CD1c-positive myeloid dendritic cell (primary cell): ENCODE data around the gene ME3.
"Not testable (repeated sequence)": the region's sequence is repeated elsewhere in the genome, so short reads cannot be mapped to it uniquely, and the experiment has no call there.

Experiments
- DNase-seq: peaks from one replicate; pipeline ENCODE4 v3.0.0-alpha.2; 2016; ENCODE audit errors: extremely low spot score

Gene ME3

DNA sequence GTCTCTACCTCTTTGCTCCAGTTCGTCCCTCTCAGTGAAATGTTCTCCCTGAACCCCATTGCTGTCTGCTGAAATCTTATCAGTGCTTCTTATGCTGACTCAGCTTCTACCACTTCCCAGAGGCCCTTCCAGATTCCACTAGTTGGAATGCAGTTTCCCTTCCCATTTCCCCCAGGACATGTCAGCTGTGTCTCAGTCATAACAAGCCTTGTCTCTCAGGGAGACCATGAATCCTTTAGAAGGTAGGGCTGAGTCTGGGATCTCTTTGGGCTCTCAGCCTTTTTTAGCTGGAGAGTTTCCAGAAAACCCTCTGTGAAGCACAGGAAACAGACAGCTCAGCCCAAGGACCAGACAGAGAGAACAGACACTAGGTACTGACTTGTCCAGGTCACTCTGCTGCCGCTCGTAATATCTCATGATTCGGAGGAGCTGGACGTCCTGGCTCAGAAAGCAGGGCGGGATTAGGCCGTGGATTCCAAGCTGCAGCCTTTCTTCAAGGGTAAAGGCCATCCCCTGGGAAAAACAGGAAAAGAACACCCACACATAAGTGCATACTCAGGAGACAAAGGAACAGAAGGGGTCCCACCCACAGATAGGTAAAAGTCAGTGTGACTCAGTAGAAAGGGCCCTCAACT is 113.0 kb downstream of the ME3 start:
- no peak for DNase-seq

DNA sequence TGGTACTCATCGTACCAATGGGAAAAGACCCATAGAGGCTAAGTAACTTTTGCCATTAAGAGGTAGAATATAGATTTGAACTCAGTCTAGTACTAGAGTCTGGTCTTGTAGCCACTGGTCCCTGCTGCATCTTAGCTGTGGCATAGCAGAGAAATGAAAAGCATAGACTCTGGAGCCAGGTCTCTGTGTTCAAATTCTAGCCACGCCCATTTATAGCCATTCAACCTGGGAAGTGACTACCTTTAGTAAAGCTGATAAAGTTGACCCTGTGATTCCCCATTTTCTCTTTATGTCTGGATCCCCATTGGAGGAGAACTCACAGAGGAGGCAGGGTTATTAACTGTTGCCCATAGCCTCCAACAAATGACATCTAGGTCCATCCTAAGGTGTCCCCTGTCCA is 113.6 kb downstream of the ME3 start:
- DNase-seq, result no peak

DNA sequence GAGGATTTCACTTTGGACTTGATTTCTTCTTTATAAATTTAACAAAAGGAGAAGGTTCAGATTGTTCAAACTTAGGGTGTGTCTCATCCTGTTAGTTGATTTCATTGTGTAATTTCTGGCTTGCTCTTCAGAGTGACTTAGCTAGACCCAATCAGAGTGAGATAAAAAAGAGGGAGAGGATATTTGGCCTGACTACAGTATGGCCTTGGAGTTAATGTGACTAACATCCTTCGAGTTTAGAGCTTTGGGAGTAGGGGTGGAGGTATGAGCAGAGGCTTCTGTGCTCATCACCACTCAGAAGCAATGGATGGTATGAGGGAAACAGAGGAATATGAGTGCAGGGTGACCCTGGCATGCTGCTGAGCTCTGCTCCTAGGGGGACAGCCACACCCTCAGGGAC is 114.2 kb downstream of the ME3 start:
- no peak for DNase-seq

DNA sequence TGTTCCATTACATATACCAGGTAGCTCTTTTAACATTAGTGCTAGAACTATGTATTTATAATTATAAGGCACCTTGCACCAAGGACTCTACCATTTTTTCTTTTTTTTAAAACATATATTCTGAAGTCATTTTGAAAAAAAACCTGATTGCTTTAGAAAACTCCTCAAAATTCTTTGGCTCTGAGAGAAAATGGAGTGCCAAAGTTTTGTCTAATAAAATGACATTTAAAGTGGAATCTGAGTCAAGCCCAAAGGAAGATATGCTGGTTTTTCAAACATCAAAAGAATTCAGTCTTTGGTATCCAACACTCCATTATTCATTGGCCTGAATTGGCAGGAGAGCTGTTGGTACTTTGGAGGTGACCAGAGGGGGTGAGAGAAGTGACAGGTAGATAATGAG is 116.5 kb downstream of the ME3 start:
- DNase-seq, result no peak

DNA sequence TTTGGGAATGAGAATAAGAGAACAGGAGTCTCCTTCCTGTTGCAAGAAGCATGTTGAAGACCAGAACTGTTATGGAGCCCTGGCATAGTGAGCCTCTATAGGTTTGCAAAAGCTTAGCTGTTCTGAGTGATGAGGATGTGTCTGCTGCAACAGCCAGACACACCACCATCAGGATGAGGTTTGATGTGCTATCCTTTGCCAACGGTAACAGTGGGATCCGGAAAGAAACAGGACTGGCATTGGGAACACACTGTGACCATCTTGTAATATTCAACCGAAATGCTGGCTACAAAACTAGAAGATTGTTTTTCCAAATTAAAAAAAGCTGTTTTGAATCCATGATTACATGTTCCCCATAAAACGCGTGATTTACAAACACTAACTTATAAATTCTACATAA is 117.0 kb downstream of the ME3 start:
- no peak for DNase-seq

DNA sequence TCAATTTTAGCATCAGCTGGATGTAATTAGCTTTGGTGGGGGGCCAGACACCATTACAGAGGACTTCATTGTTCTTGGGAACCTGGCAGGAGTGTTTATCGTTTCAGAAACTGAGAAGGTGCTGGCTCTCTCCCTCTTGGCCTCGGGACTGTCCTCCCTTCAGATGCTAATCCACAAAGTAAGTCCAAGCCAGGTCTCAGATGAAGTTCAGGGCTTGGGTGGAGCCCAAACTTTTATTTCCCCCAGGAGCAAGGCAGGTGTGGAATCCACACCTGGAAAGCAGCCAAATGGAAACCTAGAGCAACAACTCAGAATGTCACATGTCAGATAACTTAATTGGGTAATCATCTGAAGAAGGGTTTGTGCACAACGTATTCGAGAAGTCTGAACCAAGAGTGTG is 119.2 kb downstream of the ME3 start:
- DNase-seq, result no peak

DNA sequence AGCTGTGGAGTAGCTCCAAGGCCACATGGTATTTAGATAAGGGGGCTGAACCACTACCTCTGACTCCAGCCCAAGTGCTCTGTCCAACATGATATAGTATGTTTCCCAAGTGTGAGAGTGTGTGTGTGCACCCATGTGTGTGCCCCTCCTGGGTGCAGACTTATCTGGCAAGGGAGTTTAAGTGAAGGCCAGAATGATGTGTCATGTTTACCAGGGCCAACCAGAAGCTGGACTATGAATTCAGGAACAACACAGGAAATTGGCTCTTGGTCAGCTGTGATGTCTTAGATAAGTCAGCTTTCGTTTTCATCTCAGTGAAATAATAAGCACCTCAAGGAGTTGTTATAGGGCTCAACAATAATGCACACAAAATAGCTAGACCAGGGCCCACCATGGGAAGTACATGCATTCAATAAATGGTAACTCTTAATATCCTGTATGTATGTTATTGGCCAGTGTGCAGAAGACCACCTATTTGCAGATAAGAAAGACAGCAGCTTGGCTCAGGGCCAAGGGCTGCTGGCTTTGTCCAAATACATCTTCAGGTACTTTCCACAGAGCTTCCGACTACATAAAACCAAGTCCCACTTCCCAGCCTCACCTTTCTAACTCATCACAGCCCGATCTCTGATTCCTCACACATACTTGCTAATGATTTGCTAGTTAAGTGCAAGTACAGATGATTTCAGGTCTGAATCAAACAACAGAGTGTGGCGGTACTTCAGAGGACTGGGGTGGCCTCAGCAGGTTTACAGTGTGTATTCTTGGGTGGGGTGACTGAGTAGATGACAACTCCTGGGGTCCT is 120.9 kb downstream of the ME3 start:
- DNase-seq, result no peak

DNA sequence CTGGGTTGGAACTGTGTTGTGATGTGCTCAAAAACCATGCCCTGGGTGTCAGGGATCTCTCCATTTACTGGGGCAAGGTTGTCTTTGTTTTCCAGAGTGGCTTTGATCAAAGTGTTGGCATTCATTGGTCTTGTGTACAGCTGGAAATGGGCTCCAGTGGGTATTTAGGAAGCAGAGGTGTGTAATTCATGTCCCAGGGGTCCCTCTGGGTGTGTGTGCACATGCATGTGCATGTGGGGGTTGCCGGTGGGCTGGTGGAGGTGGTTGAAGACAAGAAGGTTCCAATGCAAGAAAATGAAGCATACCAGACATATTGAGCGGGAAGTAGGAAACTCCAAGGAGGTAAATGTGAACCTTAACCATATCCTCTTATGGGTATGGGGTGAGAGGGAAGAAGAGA is 121.7 kb downstream of the ME3 start:
- DNase-seq, result no peak

DNA sequence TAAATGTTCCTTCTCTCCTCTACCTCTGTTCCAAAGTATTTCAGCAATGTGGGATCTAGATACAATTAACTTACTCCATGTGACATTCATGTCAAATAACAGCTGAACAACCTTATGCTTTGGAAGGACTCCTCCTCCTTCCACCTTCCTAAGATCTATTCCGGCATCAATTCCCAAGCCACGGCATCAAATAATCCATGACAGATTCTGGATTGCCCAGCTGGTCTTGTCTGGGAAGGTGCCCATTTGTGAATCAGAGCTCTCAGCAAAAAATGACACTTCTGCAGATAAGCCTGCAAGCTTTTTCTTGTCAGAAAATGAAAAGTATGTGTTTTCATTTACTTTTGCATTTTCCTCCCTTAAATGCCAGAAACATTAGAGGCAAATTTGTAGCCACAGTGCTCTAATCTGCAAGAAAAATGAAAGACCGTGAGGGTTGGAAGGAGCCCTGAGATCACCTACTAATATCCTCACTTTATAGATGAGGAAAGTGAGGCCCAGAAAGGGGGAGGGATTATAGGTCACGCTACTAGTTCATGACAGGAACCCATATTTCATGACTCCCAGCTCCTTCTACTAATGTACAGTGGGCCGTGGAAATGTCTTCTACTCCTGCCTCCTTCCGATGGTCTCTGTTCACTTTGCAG is 124.0 kb downstream of the ME3 start:
- DNase-seq, result no peak

DNA sequence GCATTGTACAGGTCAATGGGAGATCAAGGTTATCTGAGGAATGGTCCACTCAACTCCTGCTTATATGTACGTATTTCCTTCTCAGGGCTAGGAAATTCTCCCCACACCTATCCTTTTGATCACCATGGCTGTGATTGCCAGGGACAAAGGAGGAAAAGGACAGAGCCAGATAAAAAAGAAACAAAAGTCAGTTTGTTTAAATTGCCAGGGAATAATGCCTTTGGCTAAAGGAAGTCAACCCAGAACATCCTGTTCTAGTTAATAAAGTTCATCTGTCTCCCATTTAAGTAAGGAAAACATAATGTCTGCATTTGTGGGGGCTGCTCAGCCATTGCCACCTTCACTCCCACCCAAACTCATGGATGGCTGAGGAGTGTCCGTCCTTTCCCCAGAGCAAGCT is 124.7 kb downstream of the ME3 start:
- no peak for DNase-seq

DNA sequence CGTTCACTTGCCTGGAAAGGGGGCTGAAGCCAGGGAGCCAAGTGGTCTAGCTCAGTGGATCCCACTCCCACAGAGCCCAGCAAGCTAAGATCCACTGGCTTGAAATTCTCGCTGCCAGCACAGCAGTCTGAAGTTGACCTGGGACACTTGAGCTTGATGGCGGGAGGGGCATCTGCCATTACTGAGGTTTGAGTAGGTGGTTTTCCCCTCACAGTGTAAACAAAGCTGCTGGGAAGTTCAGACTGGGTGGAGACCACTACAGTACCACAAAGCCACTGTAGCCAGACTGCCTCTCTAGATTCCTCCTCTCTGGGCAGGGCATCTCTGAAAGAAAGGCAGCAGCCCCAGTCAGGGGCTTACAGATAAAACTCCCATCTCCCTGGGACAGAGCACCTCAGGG is 131.1 kb downstream of the ME3 start:
- not testable (repeated sequence) for DNase-seq

DNA sequence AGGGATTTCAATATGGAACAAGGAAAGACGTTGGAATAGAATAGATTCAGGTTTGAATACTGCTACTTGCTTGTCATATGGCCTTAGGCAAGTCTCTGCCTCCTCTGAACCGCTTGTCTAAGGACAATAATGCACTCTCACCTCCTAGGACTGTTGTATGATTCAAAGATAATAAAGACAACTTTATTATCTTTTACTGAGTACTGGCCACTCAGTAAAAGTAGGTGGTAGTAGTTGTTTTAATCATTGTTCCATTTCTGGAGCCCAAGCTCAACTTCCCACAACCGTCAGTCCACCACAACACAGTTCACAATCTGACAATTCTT is 134.2 kb downstream of the ME3 start:
- no peak for DNase-seq

DNA sequence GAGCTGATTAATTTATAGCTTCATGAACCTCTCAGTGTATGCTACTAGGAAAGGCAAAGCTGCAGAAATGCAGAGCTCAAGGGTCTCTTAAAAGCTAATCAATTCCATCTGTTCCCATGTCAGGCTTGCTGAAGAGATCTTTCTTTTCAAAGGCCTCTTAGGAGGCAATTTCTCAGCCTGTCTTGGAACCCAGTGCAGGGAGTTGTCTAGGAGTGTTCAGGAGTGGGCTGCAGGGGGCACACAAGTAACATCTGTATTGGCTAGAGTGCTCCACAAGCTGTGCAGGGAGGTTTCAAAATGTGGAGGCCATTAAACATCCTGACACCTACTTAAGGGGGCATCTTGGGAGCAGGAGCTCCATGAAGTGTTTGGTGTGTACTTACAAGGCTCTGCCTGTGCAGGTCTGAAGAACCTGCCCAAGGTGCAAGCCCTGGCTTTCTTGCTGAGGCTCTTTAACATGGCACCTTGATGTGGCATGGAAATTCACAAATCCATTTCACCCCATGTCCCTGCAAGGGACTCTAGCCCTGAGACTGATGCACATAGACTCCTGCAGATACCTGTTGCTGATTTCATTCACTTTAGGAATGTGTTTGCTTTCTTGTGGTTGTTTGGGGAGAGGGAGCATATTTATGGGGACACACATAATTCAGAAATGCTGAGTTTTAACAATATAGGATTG is 134.7 kb downstream of the ME3 start:
- DNase-seq, result no peak

DNA sequence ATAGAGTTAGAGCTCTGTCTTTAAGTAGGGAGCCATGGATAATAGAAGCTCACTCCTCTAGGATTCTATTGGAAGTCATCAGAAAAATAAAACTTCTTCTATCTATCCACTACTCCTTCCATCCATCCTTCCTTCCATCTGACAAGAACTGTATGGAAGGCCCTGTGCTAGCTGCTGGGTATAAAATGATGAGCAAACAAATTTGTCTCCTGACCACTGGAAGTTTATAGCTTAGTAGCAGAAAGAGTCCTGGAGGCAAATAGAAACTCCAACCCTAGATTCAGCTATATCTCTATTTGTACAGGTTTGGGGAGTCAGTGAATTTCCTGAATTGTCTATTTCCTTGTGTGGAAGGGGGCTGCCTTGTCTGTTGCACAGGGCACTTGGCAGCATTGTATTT is 136.6 kb downstream of the ME3 start:
- DNase-seq, result no peak

DNA sequence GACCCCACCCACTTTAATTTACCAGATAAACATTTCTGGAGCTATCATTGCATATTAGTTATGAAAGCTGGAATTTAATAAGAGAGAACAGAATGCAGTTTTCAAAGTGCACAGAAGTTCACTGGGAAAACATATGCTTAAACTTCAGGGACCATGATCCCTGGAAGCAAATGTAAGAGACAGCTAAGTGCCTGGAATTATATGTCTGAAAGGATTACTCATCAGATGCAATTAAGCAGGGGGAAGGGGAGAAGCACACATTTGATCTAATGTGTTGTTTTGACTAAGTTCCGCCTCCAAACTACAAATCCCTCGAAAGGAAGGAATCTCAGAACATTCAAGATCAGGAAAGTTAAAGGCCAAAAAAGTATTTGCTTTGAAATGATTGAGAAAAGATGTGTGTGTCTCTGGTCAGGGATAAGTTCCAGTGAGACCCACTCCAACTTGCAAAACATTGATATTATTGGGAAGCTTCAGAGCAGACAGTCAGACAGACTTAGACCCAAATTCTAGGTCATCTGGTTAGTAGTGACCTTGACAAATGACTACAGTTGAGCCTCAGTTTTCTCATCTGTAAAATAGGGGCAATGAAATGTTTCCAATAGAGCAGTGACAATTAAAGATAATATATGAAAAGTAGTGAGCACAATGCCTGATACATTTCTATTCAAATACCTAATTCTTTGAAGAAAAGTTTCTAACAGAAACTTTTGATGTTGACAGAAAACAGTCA is 147.6 kb downstream of the ME3 start:
- no peak for DNase-seq

DNA sequence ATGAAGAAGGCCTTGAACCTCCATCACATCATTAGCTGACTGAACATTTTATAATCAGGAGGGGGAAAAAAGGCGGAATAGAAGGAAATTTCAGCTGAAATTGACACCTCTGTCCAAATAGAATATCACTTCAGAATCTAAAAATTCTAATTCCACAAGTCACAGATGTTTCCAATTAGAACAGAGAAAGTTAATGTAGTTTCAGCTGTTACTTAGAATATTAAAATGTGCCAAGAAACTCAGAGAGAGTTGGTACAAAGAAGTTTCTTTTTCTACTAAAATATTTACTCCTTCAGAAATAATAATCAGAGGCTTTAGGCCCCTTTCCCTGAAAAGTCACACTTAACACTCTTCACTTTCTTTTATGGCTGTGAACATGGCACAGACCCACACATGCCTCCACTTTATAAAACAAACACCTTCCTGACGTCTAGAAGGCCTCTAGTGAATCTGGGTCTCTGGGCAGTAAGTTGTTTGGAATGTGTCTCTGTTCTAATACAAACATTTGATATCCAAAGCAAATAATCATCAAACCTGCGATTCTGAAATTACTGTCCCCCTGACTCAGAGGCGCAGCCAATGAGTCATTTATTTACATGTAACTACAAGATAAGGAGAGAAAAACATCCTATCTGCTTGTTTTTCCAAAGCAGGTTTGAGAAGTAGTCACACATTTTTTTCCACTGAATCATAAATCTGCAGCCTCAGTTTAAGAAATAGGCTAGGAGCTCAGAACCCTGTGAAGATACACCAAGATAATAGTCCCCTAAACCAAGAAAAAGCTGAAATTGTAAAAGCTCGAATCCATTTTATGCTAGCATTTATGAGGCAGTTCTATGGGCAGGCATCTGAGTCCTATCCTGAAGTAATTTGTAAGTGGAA is 148.4 kb downstream of the ME3 start:
- no peak for DNase-seq

DNA sequence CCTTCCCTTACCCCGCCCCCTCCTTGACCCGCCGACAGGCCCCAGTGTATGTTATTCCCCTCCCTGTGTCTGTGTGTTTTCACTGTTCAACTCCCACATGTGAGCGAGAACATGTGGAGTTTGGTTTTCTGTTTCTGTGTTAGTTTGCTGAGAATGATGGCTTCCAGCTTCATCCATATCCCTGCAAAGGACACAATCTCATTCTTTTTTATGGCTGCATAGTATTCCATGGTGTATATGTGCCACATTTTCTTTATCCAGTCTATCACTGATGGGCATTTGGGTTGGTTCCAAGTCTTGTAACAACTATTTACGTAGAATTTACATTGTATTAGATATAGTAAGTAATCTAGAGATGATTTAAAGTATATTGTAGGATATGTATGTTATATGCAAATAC is 149.9 kb downstream of the ME3 start:
- not testable (repeated sequence) for DNase-seq

DNA sequence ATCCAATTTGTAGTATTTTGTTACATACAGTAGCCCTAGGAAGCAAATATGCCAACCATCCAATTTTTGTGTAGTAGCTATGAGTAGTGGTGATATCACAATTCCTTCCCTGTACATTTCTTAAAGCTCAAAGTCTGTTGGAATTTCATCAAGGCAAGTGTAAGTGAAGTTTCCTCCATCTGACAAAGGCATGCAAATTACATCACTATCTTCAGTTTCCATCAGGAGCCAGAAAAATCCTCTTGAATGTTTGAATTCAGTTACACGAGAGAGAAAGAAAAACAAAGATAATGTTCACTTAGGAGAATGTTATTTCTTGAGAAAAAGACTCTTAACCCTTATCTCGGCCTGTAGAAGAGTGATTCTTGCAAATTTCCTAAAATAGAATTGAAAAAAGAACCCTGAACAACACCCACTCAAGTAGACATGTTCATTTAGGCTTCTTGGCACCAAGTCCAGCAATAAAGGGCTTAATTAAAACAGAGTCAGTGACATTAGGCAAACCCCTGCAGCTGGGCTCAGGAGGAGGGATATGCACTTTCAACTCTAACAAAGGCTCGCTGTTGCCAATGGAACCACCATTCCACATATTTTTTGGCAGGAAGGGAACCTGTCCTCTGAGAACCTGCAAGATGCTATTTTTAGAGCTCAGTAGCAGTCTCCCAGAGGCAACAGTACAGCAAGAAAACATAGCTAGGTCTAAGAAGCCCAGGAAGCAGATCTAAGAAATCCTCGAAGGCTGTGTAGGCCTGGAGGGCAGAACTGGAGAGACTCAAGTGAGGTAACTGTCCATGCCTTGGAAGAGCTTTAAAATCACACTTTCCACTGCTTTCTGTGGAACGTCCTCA is 153.1 kb downstream of the ME3 start:
- DNase-seq, result no peak

DNA sequence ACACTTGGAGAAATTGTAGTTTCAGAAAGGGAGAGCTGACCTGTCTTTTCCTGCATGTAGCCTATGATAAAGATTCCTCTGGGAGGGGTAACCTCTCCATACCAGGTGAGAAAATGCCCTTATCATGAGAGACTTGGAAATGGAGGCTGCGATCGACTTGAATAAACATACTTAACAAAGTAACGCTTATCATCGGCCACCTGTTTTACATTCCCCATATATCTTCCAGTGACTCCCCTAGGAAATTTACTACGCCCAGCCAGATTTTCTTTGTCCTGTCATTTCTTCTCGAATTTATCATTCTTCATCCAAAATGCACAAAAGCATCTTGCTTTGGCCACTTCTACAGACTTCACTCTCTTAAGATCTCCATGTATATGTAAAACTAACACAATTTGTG is 154.2 kb downstream of the ME3 start:
- DNase-seq, result no peak

DNA sequence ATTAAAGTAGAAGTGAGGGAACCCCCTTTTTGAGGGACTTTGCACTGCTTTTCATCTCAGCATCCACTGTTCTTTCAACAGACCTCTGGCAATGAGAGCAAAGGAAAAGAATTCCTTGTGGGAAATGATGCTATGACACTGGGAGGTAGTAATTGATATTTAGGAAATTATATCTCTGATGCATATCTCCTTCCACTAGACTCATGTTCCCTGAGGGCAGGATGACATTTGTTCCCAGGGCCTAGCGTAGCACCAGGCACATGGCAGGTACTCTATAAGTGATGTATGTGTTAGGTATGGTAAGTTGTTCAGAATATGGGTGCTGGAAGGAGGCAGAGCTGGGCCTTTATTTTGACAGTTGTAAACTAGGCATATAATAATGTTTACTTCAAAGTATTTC is 154.9 kb downstream of the ME3 start:
- no peak for DNase-seq
